ENCODE data around the gene MAN1B1. TPM values are rescaled to one million over a fixed set of nuclear protein-coding genes. Genes with fewer than 3 reads are reported as not detected.

MAN1B1 gene
- total RNA-seq, 1 experiment from 2014 or later: 50.9 TPM

DNA sequence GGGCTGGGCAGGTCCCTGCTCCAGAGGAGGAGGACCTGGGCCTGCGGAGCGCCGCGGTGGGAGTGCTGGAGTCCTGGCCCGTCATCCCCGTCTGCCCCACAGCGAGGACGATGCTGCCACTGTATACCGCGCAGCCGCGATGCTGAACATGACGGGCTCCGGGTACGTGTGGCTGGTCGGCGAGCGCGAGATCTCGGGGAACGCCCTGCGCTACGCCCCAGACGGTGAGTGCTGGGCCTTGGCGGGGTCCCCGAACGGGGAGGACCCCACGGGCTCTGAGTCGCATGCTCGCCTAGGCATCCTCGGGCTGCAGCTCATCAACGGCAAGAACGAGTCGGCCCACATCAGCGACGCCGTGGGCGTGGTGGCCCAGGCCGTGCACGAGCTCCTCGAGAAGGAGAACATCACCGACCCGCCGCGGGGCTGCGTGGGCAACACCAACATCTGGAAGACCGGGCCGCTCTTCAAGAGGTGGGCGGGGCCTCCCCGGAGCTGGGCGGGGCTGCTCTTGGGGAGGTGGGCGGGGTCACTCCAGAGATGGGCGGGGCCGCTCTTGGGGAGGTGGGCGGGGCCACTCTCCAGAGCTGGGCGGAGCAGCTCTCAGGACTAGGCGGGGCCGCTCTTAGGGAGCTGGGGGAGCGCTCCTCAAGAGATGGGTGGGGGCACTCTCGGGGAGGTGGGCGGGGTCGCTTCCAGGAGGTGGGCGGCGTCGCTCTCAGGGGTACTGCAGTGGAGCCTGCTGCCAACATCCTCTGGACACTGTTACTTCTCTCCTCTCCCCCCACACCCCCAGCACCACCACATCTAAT is 70.0 kb downstream of the MAN1B1 start:
- POLR2A ChIA-PET: interaction anchor here (0.7 kb wide), 1 partner anchor 44 kb away, joined by 3 read pairs; the partner anchor contains the start of gene TPRN
- no peaks in the 10 kb centered on the region for H3K36me3 ChIP-seq (ENCODE audit: control insufficient read depth in 1 of 2, insufficient read depth in 2 of 2, low read length in 2 of 2)
- TF ChIP-seq ZFX (IDR thresholded peaks at IDR 0.05) (no peak), EZH2phosphoT487 (IDR thresholded peaks at IDR 0.05; ENCODE audit: borderline replicate concordance) (no peak), ZNF274 (IDR thresholded peaks at IDR 0.05; ENCODE audit: low read depth, low read length) (no peak), POLR2A (IDR thresholded peaks at IDR 0.05; ENCODE audit: borderline replicate concordance, extremely low read depth, insufficient read depth, insufficient read length) (no peak), POLR2AphosphoS5 (IDR thresholded peaks at IDR 0.05; ENCODE audit: low read depth, low read length) (no peak)
- TF ChIP-seq, protein P1, sequence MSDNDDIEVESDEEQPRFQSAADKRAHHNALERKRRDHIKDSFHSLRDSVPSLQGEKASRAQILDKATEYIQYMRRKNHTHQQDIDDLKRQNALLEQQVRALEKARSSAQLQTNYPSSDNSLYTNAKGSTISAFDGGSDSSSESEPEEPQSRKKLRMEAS (IDR thresholded peaks at IDR 0.05): no peak
- H3K9me2 ChIP-seq (ENCODE audit: insufficient read depth): no peaks in the 10 kb centered on the region
- H3K9ac ChIP-seq (ENCODE audit: low read length): no peak overlapping the region
- peak; percentile 60 for ATAC-seq
- no peaks in the 10 kb centered on the region; a peak in 1 of 4 replicates for H3K9me3 ChIP-seq (ENCODE audit: control insufficient read depth in 1 of 2, insufficient read depth in 1 of 2, low read depth in 1 of 2, low read length in 2 of 2)
- no peak for DNase-seq (ENCODE audit: low read depth, low spot score)
- H3K4me3 ChIP-seq (replicated peaks in 1 of 2; ENCODE audit: low read depth in 1 of 2, low read length in 2 of 2): no peak overlapping the region
- RAD21 ChIA-PET (ENCODE audit: low non-redundant PET in 1 of 2, low total read pairs in 2 of 2, uncharacterized antibody in 2 of 2, unreplicated experiment in 2 of 2): interaction anchor here in 1 of 2 experiments (0.5 kb wide), 1 partner anchor 43 kb away, joined by 7 read pairs; no protein-coding TSS in a partner anchor
- H3K27ac ChIP-seq (ENCODE audit: low read depth, low read length): peak overlapping the region; percentile 42; the same call in 1 of the 2 replicates
- H3K4me1 ChIP-seq (ENCODE audit: control insufficient read depth in 1 of 2, insufficient read depth in 2 of 2, low read length in 2 of 2): peaks cover 3 to 31% of the 10 kb centered on the region in 2 experiments; a peak in 3 of 4 replicates
- intact Hi-C loops (cut with micrococcal nuclease): no loop called here
- BruUV-seq (replicated peaks): no TSS peak
- no peaks in the 10 kb centered on the region for H3K27me3 ChIP-seq (ENCODE audit: insufficient read depth, low read length)
- CTCF ChIA-PET: interaction anchor here (1.2 kb wide), 1 partner anchor 80 kb away, joined by 3 read pairs; no protein-coding TSS in a partner anchor
- H3K4me2 ChIP-seq (ENCODE audit: low read length): no peak overlapping the region
- H4K20me1 ChIP-seq (ENCODE audit: insufficient read depth): no peaks in the 10 kb centered on the region
- H2AFZ ChIP-seq (ENCODE audit: low read depth, low read length, poor library complexity, severe bottlenecking): no peak overlapping the region
- no peaks in the 10 kb centered on the region for H3K79me2 ChIP-seq (ENCODE audit: insufficient read depth, low read length)

All from HCT116 (cell line).